Umbilical cord (tissue), 2 donors: ENCODE data around the gene HLA-DQB1. TPM values are rescaled to one million over a fixed set of nuclear protein-coding genes. Genes with fewer than 3 reads are reported as not detected.

ENCODE experiments used
- DNase-seq: peaks from one replicate; pipeline ENCODE4 v3.0.0-alpha.2; 2015; ENCODE audit warnings: low spot score
- total RNA-seq: library from RNA; depleted of rRNA; stranded (reverse); fragments of >200 nt; gene quantifications from one replicate; pipeline ENCODE4 v1.2.3, GENCODE V29; 2014; ENCODE audit warnings: low replicate concordance; ENCODE audit not compliant: insufficient read depth

The HLA-DQB1 gene
- total RNA-seq, 1 donor from 2014 or later, result 0.24 TPM

DNA sequence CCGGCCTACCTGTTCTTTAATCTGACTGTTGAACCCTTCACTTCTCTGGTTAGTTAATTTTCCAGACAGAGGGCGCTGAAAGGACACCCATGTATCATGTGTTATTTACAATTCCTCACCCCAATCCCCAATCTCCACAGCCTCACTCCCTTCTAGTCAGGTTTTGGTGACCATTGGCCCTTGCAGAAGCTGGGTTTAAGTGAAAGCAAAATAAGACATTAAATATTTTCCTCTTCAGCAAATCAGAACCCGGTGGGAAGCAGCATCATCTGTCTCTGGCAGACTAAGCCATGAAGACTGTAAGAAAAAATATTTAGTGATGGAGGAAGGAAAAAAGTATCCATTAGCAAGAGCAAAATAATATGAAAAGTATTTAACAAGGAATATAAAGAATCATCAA lies 38.6 kb downstream of the HLA-DQB1 start:
- DNase-seq, result no peak

GRCh38 chr6:32627249-32627648 lies 39.2 kb downstream of the HLA-DQB1 start:
- DNase-seq, result no peak

GRCh38 chr6:32625137-32625536 lies 41.3 kb downstream of the HLA-DQB1 start:
- no peak for DNase-seq

DNA sequence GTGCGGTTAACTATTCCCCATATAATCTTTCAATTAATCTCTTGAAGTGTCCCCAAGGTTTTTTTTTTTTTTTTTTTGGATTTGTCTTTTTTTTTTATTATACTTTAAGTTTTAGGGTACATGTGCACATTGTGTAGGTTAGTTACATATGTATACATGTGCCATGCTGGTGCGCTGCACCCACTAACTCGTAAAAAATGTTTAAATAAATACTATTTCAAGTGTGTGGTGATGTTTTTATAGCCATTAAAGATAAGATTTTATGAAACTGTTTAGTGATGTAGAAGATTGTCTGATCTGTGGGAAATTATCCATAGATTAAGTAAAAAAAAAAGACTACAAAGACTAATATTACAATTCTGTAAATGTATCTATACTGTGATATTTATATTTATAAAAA lies 41.9 kb downstream of the HLA-DQB1 start:
- no peak for DNase-seq

GRCh38 chr6:32623693-32624092 lies 42.8 kb downstream of the HLA-DQB1 start:
- no peak for DNase-seq

- no peak for DNase-seq
These were observed 43.7 kb downstream of the HLA-DQB1 start for GRCh38 chr6:32622545-32623401.

GRCh38 chr6:32621372-32621771 lies 45.1 kb downstream of the HLA-DQB1 start:
- no peak for DNase-seq

GRCh38 chr6:32617751-32618150 lies 48.7 kb downstream of the HLA-DQB1 start:
- no peak for DNase-seq

DNA sequence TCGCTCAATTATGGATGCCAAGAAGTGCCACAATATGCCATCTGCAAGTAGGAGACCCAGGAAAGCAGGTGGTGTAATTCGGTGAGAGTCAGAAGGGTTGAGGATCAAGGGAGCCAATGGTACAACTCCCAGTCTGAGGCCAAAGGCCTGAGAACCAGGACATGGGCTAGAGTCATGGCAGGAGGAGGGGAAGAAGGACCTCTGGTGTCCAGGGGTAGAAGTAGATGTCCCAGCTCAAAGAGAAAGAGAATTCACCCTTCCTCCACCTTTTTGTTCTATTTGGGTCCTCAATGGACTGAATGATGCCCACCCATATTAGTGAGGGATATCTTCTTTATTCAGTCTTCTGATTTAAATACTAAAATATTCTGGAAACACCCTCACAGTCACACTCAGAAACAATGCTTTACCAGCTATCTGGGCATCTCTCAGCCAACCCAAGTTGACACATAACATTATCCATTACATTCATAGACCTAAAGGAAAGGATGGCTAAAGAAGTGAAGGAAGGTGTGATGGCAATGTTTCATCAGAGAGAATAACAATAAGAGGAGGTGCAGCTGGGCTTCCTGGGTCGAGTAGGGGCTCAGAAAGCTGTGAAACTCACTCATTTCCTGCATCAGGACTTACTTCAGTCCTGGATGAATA lies 50.4 kb downstream of the HLA-DQB1 start:
- no peak for DNase-seq

- DNase-seq, result no peak
These were observed 51.9 kb downstream of the HLA-DQB1 start for GRCh38 chr6:32614366-32615081.

DNA sequence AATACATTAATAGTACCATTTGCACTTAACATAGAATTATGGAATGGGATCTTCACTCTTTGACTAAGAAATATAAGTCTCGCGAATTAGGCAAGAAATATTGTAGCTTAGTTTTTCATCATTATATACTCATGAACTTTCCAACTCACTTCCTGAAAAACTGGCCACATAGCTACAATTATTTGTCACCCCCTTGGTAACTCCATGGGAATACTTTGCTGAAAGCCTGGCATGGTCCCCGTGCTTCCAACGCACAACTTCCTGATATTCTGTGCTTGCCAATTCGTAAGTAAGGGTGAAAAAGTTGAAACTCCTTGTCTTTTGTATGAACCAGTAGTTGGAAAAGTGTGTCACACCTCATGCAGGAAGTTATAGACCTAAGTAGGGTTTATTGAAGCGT lies 53.0 kb downstream of the HLA-DQB1 start:
- no peak for DNase-seq

DNA sequence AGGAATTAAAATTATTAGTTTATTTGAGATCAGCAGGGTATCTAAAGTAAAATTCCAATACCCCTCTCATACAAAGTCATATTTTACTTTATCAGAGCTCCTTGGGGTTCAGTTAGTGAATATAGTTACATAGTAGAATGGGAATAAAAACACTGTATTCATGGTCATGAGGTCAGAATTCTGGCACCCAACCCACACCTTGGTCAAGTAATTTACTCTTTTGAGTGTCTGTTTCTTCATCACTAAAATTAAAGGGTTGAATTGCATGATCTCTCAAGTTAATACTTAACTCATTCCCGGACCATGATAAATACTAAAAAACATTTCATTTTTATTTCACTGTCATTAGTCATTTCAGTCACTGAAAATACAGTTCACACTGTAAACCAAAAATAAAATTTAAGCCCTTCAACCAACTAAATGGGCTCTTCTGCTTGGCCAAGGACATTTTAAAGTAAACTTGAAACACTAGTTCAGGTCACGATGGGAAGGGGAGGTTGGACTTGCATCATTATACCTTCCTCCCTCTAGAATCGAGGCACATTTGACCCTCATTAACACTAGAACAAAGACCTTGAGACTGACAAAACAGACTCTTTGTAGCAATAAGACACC lies 55.7 kb downstream of the HLA-DQB1 start:
- DNase-seq, result no peak

- DNase-seq, result peak; percentile 97
These were observed 56.5 kb downstream of the HLA-DQB1 start for GRCh38 chr6:32609731-32610640.

Other genes starting within 250 kb of the HLA-DQB1 start
- gene HLA-DRA, start 226.8 kb downstream of the HLA-DQB1 start, total RNA-seq, result 47.4 TPM
- gene HLA-DRB5, start 136.4 kb downstream of the HLA-DQB1 start, total RNA-seq, result 2.9 TPM
- gene HLA-DRB1, start 76.8 kb downstream of the HLA-DQB1 start, total RNA-seq, result 25.5 TPM
- not detected for gene HLA-DQA1, start 29.3 kb downstream of the HLA-DQB1 start, total RNA-seq
- not detected for gene HLA-DQA2, start 74.7 kb upstream of the HLA-DQB1 start, total RNA-seq
- gene HLA-DQB2, start 96.9 kb upstream of the HLA-DQB1 start, total RNA-seq, result 0.96 TPM
- gene HLA-DOB, start 150.3 kb upstream of the HLA-DQB1 start, total RNA-seq, result not detected
- gene TAP2, start 172.1 kb upstream of the HLA-DQB1 start, total RNA-seq, result 13.5 TPM
- 15.4 TPM for gene PSMB8, start 177.4 kb upstream of the HLA-DQB1 start, total RNA-seq
- 25.0 TPM for gene TAP1, start 187.0 kb upstream of the HLA-DQB1 start, total RNA-seq
- gene PSMB9, start 187.5 kb upstream of the HLA-DQB1 start, total RNA-seq, result 0.72 TPM